ENCODE measurements around the gene HIGD2A.

Gene HIGD2A

GRCh38 chr5:176369934-176370711 is 18.4 kb upstream of the HIGD2A start:
- no peak for DNase-seq

- DNase-seq, result no peak
Measured at GRCh38 chr5:176371621-176372539, 16.7 kb upstream of the HIGD2A start.

DNA sequence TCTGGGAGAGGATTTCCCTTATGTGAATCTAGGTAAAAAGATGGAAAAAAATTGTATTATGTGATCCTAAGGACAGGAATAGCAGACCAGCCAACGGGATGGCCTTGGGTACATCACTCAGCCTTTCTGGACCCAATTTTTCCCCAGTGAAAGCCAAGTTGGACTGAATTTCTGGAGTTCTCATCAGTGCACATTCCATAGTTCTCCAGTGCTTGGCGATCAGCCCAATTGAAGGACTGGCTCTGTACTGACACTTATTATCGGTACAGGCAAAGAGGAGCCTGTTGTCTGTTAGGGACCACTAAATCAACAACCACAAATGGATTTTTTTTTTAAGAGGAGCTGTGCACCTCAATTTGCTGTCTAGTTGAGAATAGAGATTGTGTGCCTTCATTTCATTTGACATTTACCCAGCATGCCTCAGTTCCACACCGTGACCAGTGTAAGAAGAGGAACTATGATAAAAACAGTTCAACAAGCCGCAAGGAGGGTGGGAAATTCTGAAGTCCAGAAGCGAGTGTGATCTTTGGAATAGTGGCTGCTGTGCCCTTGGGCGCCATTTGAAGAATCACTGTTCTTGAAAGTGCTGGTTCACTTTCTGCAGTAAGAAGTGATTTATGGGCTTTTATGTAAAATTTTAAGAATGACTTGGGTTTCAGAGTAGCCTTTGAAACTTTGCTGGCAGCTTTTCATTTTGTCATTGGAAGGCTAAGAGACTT is 15.3 kb upstream of the HIGD2A start:
- no peak for DNase-seq

DNA sequence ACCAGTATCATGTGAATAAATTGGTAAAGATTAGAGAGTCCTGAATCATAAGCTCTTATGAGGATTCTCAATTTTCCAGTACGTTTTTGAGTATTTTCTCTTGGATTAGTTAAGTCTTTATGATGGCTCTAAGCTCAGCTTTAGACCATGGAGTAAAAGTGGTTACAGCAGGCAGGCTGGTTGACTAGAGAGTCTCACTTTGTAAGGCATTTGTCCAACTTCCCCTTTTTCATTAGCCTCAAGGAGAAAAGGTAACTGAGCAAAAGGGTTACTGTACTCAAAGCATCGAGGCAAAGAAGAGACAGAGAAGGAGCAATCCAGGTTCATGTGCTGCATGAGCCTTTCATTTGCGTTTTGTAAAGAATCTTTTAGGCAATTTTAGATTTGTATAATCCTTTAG is 8.7 kb upstream of the HIGD2A start:
- DNase-seq, result no peak

GRCh38 chr5:176381423-176381822 is 7.1 kb upstream of the HIGD2A start:
- no peak for DNase-seq

DNA sequence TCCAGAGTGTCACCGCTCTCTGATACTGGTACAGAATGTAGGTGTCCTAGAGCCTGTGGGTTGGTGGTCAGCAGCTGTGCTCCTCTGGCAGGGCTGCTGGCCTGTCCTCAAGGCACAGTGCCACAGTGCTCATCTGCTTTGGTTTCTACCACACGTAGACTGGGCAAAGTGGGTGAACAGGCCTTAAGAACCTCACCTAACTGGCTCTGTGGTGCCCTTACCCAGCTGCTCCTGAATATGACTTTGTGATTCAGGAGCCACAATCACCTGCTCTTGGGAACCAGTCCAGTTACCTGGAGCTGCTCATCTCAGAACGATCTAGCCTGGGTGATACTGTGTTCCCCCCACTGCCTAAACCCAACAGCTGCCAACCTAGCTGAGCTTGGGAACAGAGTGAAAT is 6.6 kb upstream of the HIGD2A start:
- DNase-seq, result no peak

DNA sequence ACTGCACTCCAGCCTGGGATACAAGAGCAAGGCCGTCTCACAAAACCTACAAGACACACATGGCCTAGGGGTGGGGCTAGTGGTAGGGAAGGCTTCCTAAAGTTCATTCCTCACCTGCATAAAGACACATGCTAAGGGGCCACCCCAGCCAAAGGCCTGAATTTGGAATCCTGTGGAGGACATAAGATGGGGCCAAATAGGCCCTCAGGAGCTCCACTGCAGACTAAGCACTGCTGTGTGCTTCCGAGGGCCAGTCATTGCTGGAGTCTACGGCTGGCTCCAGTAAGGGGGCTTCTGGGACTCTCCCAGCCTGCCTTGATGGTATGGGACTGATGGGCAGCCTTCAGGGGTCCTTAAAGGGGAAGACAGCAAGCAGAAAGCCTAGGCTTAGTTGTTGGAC is 5.8 kb upstream of the HIGD2A start:
- DNase-seq, result no peak

GRCh38 chr5:176383248-176383905 is 5.2 kb upstream of the HIGD2A start:
- DNase-seq, result no peak

- no peak for DNase-seq
Measured at GRCh38 chr5:176383961-176384360, 4.6 kb upstream of the HIGD2A start.

DNA sequence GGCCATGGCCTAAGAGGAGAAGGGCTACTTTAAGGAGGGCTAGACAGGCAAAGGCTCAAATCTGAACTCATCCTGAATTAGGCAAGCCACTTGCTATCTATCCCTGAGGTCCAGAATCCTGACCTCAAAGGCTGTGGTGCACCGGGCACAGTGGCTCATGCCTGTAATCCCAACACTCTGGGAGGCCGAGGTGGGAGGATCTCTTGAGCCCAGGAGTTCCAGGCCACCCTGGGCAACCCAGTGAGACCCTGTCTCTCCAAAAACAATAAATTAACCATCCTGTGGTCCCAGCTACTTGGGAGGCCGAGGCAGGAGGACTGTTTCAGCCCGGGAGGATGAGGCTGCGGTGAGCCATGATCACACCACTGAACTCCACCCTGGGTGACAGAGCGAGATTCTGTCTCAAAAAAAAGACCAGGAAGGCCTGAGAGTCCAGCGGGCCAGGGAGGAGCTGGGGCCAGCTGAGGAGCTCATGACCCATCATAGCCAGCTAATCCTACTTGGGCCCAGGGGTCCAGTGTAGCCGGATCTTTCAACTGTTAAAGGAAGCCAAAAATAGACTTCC is 4.1 kb upstream of the HIGD2A start:
- no peak for DNase-seq

- DNase-seq, result no peak
Measured at GRCh38 chr5:176384991-176385390, 3.6 kb upstream of the HIGD2A start.

DNA sequence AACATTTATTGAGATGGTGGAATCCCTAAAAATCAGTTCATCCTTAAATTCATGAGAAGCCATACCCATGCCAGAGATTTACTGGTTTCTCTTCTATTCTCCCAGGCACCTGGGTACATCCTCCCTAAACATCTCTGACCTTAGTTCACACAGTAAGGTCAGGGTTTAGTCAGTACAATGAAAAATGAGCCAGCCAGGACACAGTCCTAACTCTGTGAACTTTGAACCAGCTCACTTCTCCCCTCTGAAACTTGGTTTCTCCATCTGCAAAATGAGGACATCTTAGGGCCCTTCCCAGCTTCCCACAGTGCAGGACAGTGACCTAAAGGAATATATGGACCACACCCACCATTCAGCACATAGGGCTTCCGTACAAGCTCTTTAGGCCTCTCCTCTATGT is 2.1 kb upstream of the HIGD2A start:
- no peak for DNase-seq

GRCh38 chr5:176387384-176387925 is 1.1 kb upstream of the HIGD2A start:
- no peak for DNase-seq

GRCh38 chr5:176388003-176388443 is 528 bp upstream of the HIGD2A start:
- no peak for DNase-seq

- no peak for DNase-seq
Measured at GRCh38 chr5:176389135-176390123, 878 bp downstream of the HIGD2A start.

- no peak for DNase-seq
Measured at GRCh38 chr5:176391479-176391878, 2.9 kb downstream of the HIGD2A start.

GRCh38 chr5:176391999-176392398 is 3.4 kb downstream of the HIGD2A start:
- DNase-seq, result no peak

GRCh38 chr5:176392526-176392925 is 4.0 kb downstream of the HIGD2A start:
- no peak for DNase-seq

- DNase-seq, result no peak
Measured at GRCh38 chr5:176394096-176394495, 5.5 kb downstream of the HIGD2A start.

DNA sequence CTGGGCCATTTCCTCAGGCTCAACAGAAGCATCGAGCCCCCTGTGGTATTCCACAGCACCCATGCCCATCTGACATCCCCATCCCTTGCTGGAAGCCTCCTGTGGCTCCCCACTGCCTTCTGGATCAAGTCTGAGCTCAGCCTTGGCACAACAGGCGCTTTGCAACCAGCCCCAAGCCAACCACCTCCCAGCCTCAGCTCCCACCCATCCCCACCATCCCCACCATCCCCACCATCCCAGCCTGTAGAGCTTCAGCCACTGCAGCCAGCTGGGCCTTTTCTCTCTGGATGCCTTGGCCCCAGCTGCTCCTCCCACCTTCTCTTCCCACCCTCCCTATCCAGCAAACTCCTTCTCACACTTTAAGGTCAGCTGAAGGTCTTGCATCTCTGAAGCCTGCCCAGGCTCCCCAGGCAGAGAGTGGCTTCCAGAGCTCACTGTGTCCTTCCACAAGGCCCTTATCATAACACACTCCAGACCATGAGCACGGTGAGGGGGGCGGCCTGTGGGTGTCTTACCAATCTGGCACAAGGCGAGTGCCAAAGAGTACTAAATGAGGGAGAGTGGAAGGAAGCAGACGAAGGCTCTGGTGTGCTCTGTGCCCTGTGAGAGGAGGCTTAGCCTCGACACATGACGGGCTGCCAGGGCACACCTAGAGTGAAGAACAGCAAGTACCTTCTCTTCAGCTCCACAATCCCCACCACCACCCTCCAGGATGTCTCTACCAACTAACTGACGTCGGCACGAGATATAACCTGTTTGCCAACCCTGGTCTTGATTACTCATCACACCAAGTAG is 6.5 kb downstream of the HIGD2A start:
- DNase-seq, result no peak

Measured in NK-92 treated with Interleukin-12 subunit alpha and Interleukin-12 subunit beta, amount 100 ng/mL, for 24 hours (cell line).